B cell (primary cell): ENCODE measurements around the gene CTIF.

Experiments
- CTCF ChIP-seq: fragments of 200-600 bp; IDR thresholded peaks from one replicate; pipeline ENCODE4 v1.8.0; 2022; ENCODE audit warnings: antibody characterized with exemption, mild to moderate bottlenecking
- EZH2 ChIP-seq: IDR thresholded peaks from 2 replicates; pipeline ENCODE4 v1.6.1; 2012; ENCODE audit warnings: borderline replicate concordance, low read depth, mild to moderate bottlenecking, moderate library complexity, low read length; ENCODE audit not compliant: insufficient read depth, poor library complexity, severe bottlenecking

GRCh38 chr18:48780913-48781162 lies 242.0 kb downstream of the CTIF start:
- TF ChIP-seq CTCF (no peak), EZH2 (no peak)
